HG03066 (cell line): ENCODE results near the gene SEMA4D.

Experiments
- ATAC-seq: cut with Tn5 transposase; IDR thresholded peaks from one replicate; pipeline ENCODE4 v1.9.1; 2021; ENCODE audit warnings: low read depth; ENCODE audit not compliant: unreplicated experiment

Gene SEMA4D

DNA sequence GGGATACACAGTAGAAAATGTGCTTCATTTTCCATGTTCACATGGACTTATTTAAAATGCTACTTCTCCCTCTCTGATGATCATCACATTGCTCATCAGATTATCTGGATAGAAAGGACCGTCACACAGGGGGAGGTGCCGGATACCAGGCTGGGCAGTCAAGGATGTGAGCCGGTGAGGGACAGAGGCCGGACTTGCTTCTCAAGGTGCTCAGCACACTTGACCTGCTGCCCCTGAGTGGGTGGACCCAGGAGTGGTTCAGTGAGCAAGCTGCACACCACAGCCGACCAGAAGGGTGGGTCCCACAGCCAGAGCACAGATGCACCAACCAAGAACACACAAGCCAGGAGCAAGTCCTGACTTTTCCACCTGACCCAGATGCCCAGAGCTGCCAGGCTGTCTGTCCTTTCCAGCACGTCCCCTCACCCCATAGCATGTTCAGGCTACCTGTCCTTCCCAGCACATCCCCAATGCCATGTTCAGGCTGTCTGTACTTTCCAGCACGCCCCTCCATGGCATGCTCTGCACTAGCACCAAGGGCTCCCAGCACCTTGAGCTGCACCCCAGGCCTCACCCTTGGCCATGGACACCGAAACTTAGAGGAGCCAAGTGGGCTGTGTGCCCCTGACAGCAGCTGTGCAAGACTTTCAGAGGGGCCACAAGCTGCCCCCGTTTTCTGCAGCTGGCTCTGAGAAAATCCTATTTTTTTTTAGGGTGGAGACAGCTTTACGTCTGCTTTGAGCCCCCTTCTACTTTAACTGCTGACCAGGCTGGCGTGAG, 101.8 kb downstream of the SEMA4D start:
- ATAC-seq = no peak

DNA sequence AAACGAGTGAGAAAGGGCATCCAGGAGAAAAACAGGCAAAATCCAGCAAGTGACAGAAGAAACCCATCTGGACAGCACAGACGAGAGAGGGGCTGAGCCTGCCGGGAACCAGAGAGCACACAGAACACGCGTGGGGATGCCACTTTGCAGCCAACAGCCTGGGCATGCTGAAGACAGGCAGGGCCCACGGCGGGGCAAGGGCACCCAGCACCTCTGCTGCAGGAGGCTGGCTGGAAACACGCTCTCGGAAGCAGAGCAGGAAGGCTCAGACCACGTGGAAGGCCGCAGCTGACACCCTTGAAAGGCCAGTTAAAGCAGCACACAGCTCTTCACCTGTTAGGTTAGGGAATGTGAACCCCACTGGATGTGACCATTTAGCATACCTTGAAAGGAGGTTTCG, 103.5 kb downstream of the SEMA4D start:
- no peak for ATAC-seq

DNA sequence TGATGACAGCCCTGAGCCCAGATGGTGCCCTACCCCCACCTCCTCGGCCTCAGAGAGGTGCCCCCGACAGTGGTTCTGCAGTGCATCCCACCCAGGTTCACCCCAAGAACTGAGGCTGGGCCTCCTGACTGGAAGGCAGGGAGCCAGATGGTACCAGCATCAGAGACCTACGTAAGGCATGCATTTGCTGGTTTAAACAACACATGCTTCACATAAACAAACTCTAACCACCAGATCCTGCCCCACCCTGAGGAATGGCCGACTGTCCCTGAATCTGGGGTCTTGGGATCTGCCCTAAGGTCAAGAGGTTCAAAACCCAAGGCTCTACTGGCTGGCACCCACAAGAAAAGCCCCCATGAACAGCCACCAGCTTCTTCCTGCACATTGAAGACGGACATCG, 106.3 kb downstream of the SEMA4D start:
- ATAC-seq = no peak

DNA sequence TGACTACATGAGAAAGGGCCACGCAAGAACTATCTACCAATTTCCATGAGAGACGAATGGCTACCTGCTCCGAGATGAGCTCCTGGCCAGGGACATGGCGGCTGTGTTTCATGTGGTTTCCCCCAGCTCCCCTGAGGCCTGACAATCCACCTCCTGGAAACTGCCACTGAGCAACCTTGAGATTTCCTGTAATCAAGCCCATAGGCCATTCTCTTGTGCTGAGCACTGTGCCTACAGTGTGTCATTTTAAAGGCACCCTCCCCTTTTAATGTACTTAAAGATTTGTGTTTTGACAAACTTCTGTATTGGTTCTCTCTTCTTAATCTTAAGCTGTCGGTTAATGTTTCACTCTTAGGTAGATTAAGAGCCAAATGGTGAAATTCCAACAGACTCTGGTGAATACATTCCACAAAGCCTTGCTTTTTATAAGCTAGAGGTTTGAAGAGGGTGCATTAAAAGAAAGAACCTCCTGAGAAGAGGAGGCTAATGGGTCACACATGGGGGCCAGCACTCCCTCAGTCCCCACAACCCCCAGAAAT, 107.3 kb downstream of the SEMA4D start:
- ATAC-seq = no peak

DNA sequence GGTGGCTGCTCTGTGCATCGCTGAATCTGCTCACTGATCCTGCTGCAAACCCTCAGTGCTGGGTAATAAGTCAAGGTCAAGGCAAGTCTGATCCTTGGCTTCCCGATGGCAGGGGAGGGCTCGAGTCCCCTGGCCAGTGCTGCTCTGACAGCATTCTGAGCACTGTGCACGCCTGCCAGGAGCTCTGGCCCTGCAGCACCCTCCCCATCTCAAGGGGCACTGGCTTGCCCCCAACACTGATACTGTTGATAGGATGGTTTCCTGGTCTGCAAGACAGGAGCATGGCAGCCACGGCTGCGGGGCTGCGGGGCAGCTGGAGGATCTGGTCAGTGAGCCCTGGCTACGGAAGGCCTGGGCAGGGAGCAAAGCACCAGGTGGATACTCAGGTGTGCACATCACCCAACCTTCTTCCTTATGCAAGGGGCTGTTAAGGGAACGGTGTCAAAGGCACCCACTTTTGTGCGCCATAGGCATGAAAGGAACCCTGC, 107.8 kb downstream of the SEMA4D start:
- ATAC-seq = no peak

DNA sequence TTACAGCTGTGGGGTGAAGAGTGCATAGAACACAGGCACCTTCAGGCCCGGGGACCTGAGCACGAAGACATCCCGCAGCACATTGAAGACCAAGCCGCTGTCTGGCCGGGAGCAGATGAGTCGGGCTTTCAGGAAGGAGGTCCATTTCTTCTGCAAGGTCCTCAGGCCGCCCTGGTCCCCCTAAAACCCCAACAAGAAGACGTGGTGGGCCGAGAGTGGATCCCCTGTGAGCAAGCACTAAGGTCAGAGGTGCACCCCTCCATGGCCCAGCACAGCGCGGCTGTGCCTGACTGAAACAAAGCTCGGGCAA, 109.1 kb downstream of the SEMA4D start:
- ATAC-seq = no peak

DNA sequence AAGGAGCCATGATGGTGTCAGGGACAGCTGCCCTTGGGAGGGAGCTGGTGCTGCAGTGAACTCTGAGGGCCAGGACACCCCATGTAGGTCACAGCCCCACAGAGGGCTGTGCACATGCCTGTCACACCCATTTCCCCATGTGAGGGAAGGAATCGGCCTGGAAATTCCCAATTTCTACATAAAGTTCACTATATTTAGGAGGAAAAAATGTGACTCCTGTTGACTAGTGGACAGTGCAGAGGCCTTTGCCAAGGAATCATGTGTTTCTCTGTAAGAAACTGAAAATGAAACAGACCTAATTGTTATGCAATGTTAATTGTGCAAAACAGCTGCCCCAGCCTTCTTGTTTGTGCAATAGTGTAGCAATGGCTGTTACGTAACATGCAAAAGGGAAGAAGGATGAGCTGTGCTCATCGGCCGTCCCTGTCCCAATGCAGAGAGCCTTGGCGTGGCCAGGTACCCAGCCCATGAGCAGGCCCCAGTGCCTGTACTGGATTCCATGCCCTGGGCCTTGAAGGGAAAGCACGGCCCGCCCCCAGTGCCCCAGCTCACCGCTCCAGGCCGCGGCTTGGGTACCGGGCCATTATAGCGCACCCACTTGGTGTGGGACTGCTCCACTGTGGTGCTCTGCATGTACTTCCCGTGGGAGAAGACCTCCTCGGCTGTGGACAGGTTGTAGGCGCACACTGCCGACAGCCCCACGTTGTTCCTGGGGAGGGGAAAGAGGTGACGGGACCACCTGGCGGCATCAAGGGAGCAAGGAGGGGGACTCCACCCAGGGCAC, 109.6 kb downstream of the SEMA4D start:
- no peak for ATAC-seq

DNA sequence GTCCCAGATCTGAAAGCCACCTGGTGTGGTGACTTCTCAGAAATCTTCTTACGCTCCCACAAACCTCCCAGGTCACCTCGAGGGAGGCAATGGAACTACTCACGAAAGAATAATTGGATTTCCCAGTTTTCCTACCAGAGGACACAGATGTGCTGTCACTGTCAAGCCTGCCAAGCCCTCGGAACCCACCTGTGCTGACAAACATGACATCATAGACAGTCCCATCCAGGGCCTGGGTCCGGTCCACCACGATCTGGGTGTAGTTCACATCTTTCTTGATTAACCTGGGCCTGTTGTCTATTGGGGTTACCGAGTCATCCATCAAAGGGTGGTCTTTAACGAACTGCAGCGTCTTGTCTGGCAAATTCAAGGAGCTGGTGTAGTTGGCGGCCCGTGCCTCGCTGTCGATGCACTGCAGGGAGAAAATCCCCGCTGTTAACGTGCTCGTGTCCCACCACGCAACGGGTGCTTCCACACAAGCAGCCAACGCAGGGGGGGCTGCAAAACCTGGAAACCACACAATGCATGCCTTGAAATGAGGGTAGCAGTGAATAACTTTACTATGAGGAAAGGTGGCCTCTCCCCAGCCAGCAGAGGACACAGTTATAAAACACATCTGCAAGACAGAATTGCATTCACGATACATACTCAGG, 110.6 kb downstream of the SEMA4D start:
- no peak for ATAC-seq

DNA sequence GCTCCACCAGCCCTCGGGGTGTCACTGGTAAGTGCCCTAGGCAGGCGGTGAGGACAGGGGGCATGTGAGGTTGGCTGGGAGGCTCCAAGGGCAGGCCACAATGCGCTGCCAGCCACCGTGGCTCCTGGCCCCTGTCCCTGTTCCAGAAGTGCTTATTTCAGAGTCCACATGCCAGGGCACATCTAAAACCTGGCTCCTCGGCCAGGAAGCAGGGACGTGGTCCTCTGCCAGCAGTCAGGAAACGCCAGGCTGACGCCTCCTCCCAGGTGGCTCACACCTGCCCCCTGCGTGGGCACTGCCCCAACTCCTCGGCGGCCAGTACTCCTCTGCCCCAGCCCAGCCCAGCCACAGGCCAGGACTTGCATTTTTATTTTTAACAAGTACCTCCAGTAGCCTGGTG, 111.1 kb downstream of the SEMA4D start:
- ATAC-seq = no peak

DNA sequence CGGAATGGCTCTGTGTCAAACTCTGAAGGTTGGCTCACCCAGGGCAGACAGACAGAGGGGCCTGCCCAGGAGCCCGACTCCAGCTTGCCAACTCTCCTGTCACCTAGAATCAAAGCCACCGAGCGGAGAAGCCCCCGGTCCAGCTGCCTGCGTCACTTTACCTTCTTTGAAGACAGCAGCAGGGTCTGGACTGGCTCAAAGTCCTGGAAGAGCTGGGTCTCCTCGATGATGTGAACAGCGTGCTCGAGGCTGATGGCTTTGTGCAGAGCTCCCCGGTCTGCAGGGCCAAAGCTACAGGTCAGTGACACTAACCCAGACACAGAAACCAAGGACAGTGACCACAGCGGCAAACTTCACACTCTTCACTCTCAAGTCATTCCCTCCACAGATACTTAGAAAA, 111.7 kb downstream of the SEMA4D start:
- ATAC-seq = no peak

DNA sequence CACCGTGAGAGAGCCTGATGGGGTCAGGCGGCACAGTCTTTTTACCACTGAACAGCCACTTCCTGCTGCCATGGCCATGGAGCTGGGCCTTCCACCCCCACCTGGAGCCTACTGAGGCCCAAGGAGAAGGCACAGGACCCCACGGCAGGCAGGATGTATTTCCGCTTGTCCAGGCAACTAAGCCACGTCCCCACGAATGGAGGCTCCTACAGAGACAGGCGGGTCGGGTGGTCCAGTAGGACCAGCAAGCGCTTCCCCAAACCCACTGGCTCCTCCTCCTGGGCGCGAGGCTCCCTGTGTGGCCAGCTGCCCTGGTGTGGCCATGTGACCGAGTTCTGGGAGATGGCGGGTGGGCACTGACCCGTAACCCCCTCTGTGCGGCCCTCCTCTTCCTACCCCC, 113.1 kb downstream of the SEMA4D start:
- ATAC-seq = no peak

DNA sequence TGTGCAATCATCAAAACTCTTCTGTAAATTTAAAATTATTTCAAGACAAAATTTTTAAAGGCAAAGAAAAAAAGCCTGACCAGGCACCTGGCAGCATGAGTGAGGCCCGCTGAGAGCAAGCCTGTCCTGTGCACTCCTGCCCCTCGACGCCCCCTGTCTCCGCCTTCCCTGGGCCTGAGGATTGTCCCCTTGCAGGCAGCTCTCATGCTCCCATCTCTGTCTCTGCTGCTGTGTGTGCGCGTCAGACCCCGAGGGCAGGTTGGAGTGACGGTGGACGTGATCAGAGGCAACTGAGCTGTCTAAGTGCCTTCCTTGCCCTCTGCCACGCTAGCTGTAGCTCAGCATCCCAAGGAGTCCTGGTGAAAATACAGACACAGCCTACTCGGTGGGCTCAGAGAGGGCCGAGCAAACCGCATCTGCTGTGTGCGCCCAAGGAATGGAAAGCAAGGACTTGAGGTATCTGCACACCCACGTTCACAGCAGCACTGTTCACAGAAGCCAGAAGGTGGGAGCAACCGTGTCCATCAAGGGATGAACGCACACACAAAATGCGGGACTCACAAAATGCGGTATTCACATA, 114.1 kb downstream of the SEMA4D start:
- ATAC-seq = no peak

DNA sequence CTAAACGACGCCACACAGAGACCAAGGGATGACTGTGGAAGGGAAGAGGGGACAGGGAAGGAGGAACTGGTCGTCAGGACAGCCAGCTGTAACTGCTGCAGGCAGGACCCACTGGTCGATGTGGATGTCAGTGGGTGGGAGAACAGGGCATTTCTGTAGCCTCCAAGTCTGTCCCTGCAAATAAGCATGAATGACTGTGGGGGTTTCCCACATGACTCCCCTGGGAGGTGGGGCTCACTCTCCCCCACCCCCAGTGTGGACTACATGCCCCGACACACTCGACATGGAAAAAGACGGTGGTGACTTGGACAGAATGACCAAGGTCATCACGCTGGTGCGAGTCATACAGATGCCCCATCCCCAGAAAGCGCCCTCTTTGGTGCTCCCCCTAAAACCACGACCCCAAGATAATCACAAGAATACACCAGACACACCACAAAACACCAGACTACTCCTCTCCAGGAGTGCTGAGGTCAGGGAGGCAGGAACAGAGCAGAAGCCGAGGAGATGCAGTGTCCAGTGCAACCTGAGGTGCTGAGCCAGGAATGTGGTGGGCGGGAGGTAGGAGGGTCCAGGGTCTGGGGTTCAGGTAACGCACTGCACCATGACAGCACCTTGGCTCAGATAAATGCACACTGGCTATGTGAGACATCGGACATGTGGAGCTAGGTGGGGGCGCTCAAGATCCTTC, 114.7 kb downstream of the SEMA4D start:
- ATAC-seq = no peak

DNA sequence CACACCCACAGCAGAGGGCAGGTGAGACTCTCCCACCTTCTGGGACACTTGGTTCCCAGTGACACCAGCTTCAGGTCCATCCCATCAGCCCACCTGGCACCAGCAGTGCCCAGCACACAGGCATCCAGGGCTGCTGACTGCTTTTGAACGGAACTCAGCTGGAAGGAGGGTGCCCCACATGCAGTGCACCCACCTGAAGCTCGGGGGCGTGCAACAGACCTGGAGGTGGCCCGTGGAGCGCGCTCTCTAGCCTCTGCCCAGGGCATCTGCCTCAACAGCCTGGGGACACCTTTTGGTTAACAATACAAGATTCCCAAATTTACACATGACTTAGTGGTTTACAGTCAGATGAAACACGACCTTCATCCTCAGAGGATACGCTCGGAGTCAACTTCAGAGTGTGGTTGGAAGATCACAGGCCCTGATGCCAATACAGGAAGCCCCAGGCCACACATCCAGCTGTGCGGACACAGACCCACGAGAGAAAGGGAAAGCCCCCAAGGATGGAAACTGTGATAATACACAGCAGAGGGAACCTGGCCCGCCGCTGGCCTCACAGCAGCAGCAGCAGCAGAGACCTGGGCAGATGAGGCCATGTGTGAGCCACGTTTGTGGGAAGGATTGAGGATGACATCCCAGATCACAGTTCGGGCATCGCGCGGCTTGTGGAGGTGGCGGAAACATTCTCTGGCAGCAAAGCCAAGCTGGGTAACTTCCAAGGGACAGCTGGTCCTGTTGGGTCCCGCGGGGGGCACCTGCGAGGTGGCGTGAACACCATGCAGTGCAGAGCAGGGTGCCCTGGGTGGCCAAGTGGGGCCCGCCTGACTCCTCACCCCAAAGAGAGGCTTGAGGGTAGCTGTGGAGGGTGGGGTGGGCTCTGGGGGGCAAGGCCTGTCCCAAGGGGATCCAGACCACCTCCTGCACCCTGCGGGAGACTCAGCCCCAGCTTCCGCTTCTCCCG, 115.6 kb downstream of the SEMA4D start:
- no peak for ATAC-seq

DNA sequence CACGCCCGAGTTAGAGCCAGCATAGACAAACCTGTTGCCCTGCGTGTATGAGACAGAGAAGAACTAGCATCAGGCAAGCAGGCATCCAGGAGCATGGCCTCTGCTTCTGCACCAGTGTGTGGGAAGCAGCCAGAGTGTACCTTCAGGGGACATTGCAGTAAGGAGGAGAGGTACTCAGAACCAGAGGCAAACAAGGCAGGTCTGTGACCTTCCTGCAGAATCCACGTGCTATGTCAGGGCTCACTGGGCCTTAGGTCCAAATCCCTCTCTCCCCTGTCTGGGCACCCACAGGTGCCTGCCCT, 116.7 kb downstream of the SEMA4D start:
- no peak for ATAC-seq

DNA sequence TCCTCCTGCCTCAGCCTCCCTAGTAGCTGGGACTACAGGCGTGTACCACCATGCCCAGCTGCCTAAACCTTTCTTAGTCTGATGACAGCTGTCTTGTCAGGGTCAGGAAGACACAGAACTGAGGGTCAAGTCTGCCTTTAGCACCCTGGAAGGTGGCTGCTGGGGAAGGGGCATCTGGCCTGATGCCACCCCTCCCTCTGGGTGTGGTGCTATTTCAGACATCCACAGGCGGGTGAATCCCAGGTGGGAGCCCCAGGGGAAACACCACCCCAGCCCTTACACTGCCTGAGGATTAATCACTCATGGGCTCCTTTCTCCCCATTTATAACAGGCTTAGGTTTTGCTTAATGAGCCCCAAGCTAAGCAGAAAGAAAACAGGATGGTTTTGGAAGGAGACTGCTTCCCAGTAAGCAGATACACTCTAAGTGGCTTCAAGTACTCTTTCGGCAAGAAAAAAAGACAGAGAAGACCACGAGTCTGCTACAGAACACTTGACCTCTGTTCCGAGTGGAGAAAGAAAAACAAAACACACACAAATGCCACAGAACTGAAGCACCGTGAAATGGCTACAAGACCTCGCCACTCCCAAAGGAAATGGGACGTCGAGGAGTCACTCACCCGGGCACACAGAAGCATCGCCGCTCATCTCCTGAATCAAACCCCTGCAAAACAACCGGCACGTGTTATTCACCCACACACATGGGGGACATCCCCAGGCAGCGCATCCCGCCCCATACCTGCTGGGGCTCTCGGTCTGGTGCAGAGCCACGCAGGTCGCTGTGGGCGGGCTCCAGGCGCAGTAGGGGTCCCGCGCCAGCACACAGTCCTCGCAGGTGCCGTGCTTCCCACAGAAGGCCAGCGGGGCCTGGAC, 117.2 kb downstream of the SEMA4D start:
- no peak for ATAC-seq

DNA sequence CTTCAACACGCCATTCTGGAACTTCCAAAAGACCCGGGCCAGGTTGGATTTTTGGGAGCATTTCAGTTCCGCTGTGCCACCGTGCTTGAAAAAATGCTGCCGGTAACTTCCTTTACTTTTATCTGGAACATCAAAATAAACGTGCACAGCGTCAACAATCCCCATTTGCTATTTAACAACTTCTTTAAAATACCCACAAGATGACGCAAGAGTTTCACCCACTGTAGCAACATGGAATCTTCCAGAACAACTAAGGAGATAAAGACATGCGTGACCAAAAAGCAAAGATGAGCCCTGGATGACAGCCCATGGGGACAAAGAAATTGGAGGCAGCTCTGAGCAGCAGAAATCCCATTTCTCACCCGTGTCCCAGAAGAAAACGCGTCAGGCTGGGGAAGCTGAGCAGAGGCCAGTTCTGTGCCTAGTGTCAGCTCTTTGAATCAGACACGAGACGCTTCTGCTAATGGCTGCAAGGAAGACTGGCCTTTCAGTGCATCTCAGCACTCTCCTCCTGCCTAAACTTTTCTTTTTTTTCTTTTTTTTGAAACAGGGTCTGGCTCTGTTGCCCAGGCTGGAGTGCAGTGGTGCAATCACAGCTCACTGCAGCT, 118.3 kb downstream of the SEMA4D start:
- ATAC-seq = no peak

DNA sequence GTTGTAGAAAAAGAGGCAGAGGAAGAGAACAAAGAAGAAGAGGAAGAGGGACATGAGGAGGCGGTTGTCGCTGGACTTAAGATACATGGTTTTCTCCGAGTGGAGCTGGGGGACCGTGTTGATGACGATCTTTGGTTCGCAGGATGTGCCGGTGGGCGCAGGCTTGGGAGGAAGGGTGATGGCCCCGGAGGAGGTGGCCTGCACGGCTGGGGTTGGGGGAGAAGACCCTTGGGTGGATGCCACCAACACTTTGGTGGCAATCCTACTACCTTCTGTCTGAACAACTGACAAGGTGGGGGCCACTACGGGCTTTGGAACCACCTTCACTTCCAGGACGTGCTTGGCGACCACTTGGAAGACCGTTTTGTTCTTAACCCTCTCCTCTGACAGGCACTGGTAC, 118.9 kb downstream of the SEMA4D start:
- no peak for ATAC-seq
